Activated CD8-positive, alpha-beta memory T cell treated with anti-CD3 and anti-CD28 coated beads, Interleukin-2, amount 50 U/mL, for 1 hour (primary cell): ENCODE measurements around the gene RPL10.

Experiments used
- DNase-seq: peaks from one replicate; pipeline ENCODE4 v3.0.0-alpha.2; 2020; ENCODE audit errors: extremely low read depth

The RPL10 gene

GRCh38 chrX:154397888-154398667, at the start of gene RPL10:
Gene RPL10 (plus strand): TSS chrX:154398377. CDS start chrX:154398520, 143 bp downstream.
- DNase-seq = peak; percentile 81

DNA sequence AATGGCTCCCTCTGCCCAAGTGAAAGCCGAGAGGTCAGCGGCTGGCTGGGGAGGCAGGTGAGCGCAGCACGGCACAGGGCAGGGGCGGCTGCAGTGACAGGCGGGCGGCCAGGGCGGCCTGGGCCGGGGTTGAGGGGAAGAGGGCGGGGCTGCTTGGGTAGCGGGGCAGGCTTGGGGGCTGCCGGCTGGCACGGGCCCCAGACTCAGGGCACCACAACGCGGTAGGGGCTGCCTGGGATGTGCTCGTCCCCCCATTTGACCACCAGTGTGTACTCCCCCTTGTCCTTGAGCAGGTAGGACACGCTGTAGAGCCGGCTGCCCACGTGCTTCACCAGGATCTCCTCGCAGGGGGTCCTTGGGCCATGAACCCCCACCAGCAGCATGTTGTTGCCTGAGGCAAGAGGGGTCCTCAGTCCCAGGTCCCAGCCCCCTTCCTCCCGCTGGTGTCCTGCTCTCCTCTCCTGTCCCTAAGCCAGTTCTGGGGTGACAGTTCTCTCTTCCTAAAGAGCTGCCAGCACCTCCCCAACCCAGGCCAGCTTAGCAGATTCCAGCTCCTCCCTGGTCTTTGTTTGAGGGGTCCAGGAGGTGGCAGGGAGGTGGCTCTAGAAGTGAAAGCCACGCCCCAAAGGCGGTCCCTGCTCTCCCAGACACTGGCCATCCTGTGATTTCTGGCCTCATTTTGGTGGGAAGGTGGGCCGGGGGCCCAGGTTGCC, 49.4 kb upstream of the RPL10 start:
- no peak for DNase-seq

DNA sequence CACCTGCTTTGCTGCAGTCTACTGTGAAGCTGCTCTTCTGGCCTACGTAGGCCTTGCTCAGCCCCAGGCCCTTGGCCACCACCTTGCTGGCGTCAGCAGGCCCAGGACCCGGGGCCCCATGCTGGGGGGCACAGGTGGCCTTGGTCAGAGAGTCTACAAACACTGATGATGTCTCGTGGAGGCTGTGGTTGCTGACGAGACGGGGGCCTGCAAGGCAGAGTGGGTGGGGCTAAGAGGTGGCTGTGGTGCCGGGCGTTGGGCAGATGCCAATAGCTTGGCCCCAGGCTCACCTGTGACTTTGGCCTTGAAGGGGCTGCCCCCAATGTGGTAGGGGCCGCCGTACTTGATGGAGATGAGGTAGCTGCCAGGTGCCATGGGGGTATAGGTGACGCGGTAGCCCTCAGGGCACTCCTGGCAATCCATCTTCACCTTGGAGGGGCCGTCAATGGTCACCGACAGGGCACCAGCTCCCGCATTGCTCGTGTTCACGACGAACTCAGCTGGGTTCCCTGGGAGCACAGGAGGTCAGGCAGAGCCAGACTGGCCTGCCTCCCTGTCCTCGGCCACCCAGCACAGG, 48.7 kb upstream of the RPL10 start:
- no peak for DNase-seq

- no peak for DNase-seq
These were observed 48.2 kb upstream of the RPL10 start for GRCh38 chrX:154349979-154350378.

DNA sequence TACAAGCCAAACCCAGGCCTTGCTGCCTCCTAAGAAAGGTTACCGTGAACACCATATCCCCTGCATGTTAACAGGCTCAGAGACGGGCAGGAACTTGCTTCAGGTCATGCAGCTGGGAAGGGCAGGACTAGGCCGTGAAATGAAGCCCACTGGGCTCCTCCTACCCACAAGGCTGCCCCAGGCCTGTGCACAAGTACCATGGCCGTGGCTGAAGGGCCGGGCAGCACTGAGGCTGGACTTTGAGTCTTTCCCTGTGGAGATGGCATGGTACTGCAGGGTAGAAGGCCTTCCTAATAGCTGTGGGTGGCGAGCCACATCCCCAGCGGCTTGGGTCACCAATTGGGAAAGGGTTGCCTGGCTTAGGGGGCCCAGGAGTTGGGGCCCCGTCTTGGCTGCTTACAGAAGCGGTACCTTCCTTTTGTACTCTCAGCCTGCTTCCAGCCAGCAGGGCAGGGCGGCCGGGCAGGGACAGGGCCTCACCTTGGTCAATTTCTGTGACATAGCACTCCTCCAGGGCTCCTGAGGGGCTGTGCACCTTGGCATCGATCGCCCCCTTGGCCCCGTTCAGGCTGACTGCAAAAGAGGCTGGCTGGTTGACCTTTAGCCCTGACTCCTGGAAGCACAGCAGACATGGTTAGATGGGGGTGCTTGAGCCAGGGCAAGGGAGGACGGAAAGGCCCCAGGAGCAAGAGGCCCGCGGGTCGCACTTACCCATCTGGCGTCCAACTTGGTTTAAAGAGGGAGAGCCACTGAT, 47.6 kb upstream of the RPL10 start:
- no peak for DNase-seq

DNA sequence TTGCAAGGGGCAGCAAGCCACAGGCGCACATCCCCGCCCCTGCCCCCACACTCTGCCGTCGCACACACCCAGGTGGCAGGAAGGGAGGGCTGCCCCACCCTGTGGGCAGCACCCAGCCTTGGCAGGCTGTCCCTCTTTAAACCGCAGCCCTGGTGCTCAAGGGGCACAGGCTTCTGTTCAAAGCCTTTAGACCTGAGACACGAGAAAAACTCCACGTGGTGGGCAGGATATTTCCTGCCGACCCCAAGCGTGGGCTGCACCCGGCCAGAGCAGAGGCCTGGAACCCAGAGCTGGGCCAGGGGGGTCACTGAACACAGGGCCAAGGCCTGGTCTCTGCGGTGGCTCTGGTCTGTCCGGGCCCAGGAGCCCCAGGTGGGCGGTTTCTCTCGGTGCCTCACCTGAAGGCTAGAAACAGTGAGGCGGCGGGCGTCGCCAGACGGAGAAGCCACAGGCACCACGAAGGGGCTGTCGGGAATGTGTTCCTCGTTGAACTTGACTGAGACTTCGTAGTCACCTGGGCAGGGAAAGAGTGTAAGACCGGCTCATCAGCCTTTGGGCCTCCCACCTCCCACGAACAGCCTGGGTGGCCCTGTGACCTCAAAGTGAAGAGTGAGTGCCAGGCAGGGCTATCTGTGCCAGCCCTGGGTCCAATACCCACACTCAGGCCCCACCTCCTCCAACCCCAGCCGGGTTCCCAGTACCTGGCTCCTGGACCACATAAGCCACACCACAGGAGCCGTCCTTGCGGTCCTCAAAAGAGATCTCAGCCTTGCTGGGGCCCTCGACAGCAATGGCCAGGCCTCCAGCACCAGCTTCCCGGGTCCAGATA, 46.8 kb upstream of the RPL10 start:
- no peak for DNase-seq

GRCh38 chrX:154352012-154352401, 46.2 kb upstream of the RPL10 start:
- no peak for DNase-seq

DNA sequence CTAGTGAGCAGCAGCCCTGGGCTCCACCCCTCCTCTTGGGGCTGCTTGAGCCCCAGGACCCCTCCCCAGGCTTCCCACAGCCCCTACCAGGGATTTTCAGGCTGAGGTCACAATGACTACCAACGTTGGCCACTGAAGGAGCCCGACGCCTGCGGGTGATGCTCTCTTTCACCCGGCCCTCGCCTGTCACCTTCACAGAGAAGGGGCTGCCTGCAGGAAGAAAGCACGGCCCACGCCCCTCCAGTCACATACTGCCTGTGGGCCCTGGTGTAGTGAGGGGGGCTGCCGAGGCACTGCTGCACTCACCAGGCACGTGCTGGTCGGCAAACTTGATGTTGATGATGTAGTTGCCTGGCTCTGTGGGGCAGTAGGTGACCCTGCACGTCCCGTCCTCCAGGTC, 45.7 kb upstream of the RPL10 start:
- DNase-seq = no peak

GRCh38 chrX:154353172-154353843, 44.9 kb upstream of the RPL10 start:
- DNase-seq = no peak

DNA sequence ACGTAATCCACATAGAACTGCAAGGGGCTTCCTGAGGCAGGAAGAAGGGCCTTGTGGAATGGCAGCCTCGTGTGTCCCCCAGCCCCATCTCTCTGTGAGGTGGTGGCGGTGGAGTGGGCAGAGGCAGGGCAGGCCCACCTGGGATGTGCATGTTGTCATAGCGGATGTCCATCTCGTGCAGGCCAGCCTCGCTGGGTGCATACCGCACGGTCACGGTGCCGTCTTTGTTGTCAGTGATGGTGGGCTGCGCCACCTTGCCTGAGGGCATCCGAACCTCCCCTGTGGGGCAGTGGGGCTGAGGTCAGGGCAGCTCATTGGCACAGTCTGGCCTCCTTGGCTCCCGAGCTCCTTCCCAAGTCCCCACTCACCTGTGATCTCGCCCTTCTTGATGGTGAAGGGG, 44.2 kb upstream of the RPL10 start:
- DNase-seq = no peak

DNA sequence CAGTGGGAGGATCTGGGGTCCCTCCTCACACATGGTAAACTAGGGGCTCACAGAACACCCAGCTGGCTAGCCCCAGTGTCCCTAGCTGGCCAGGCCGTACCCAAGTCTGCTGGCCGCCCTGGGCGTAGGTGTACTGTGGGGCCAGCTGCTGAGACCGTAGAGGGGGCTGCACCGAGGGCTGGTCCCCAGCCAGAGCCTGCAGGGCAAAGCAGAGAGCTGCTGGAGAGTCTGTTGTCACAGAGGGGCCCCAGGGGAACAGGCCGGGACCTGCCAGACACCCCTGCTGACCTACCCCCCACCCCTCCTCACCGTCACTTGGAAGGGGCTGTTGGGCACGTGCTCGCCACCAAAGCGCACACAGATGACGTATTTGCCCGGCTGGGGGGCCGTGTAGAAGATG, 43.7 kb upstream of the RPL10 start:
- DNase-seq = no peak

DNA sequence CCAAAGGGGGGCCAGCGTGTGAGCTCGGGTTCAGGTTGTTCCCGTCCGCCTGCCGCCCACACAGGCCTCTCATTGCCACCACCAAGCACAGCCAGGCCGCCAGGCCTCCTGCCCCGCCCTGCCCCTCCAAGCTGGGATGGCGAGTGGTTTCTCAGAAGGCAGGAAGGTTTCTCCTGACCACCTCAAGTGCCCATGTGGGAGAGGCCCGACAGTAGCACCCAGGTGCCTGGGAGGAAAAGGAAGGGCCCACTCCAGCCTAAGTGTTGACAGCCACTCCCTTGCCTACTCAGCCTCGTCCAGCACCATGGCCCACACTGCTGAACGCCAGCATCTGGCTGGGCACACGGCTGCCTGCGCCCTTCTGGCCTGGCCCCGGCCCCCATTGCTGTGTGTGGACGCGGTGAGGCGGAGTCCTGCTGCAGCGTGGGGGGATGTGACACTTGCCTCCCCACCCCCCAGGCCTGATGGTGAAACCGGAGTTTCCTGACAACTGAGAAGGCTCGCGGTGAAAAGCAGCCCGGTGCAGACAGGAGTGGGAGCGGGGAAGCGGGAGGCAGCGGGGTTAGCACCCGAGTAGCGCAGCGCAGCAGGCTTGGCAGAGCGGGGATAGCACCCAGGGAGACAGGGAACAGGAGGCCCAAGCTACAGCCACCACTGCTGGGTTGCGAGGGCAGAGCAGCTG, 42.9 kb upstream of the RPL10 start:
- DNase-seq = no peak

GRCh38 chrX:154355776-154356140, 42.4 kb upstream of the RPL10 start:
- no peak for DNase-seq

- DNase-seq = no peak
These were observed 41.6 kb upstream of the RPL10 start for GRCh38 chrX:154356596-154356995.

- no peak for DNase-seq
These were observed 41.0 kb upstream of the RPL10 start for GRCh38 chrX:154357205-154357604.

GRCh38 chrX:154358011-154358410, 40.2 kb upstream of the RPL10 start:
- DNase-seq = no peak

DNA sequence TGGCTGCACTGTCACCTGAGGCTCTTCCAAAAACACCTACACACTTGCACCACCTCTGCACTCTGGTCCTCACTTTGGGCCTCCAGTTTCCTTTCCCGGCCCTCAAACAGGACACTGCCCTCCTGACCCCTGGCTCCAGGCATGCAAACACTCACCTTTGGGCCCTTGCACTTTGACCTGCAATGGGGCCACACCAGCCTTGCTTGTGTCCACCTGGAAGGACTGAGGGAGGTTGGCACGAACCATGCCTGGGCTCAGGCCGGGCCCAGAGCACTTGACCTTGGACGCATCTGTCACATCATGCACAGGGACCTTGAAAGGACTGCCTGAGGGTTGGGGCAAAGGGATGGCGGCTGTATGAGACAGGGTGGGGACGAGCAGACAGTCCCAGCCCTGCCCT, 39.3 kb upstream of the RPL10 start:
- DNase-seq = no peak

- DNase-seq = no peak
These were observed 38.6 kb upstream of the RPL10 start for GRCh38 chrX:154359362-154360154.

DNA sequence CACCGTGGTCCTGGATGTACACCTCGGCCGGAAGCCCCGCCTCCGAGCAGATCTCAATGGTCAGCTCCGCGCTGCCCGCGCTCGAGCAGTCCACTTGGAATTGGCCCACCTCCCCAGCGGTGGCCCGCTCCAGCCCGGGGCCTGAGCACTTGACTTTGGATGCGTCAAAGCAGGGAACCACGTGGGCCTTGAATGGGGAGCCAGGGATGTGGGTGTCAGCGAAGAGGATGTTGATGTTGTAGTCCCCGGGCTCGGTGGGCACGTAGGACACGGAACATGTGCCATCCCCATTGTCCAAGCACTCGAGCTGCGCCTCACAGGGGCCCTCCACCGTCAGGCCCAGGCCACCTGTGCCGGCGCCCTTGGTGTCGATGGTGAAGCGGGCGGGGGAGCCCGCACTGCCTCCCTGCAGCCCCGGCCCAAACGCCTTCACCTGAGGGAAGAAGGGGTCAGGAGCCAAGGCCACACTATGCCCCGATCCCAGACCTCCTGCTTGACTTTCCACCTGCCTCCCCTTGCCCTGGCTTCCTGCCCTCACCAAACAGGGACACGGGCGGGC, 37.9 kb upstream of the RPL10 start:
- DNase-seq = no peak
